ENCODE results near the gene TSC22D4.

The TSC22D4 gene

DNA sequence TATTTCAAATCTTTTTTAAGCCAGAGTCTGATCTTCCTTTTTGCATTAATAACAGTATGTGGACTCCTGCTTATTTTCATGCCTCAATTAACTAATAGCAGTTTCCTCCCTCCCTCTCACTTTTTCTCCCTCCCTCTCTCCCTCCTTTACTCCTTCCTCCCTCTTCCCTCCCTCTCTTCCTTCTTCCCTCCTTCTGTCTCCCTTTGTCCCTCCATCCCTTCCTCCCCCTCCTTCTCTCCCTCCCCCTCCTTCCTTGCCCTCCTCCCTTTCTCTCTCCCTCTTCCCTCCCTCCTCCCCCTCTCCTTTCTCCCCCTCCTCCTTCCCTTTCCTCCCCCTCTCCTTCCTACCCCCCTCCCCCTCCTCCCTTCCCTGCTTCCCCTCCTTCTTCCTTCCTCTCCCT is 52.5 kb downstream of the TSC22D4 start:
- Histone ChIP-seq H3K9ac (ENCODE audit: low read depth, low read length) (no peak overlapping the region), H3K4me1 (ENCODE audit: insufficient read depth, low read length) (no peaks in the 10 kb centered on the region; the same call in 1 of the 2 replicates), H3K36me3 (ENCODE audit: insufficient read depth, low read length) (no peaks in the 10 kb centered on the region), H3K9me3 (ENCODE audit: control insufficient read depth, insufficient read depth, low read length) (no peaks in the 10 kb centered on the region)

DNA sequence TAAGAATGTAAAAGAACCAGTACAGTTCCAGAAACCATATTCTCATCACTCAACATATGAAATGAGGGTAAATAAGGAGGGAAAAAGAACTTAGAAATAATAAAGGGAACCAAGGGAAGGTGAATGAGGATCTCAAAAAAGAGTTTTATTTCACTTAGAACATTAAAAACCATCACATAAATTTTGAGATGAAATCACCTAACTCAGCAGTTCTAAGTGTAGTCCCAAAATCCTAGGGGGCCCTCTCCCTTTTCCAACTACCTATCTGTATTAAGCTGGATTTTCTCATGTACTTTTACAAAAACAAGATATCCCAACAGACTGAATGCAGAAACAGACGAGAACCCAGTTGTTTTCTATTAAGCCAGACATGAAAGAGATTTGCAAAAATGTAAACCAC is 53.7 kb downstream of the TSC22D4 start:
- Histone ChIP-seq H3K9ac (ENCODE audit: low read depth, low read length) (no peak overlapping the region), H3K4me1 (ENCODE audit: insufficient read depth, low read length) (no peaks in the 10 kb centered on the region), H3K9me3 (ENCODE audit: control insufficient read depth, insufficient read depth, low read length) (no peaks in the 10 kb centered on the region), H3K36me3 (ENCODE audit: insufficient read depth, low read length) (no peaks in the 10 kb centered on the region)

GRCh38 chr7:100423315-100423714 is 55.7 kb downstream of the TSC22D4 start:
- H3K4me1 ChIP-seq (ENCODE audit: insufficient read depth, low read length) = no peaks in the 10 kb centered on the region
- H3K36me3 ChIP-seq (ENCODE audit: insufficient read depth, low read length) = no peaks in the 10 kb centered on the region
- no peaks in the 10 kb centered on the region for H3K9me3 ChIP-seq (ENCODE audit: control insufficient read depth, insufficient read depth, low read length)
- H3K9ac ChIP-seq (ENCODE audit: low read depth, low read length) = no peak overlapping the region

DNA sequence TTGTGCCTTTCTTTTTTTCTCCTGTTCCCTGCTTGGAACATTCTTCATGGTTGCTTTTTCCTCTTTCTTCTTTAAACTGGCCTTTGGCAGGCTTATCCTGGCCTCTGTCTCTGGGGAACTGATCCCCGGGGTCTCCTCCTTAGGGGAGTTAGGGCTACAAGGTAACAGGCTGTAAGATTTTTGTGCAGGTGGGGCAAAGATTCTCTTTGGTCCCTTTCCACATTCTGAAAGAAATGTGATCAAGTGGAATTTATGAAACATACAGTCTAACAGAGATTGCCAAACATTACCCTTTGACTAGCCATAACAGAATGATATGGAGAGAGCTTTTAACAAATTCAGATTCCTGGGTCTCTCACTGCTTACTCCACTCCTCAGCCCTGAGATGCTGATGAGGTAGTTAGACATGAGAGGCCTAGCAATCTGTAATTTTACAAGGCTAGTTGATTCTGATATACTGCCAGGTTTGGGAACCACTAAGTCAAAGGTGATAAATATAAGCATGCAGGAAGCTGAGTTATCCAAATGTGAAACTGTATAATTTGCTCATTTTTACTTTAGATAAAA is 59.3 kb downstream of the TSC22D4 start:
- Histone ChIP-seq H3K9ac (ENCODE audit: low read depth, low read length) (no peak overlapping the region), H3K4me1 (ENCODE audit: insufficient read depth, low read length) (no peaks in the 10 kb centered on the region), H3K36me3 (ENCODE audit: insufficient read depth, low read length) (no peaks in the 10 kb centered on the region), H3K9me3 (ENCODE audit: control insufficient read depth, insufficient read depth, low read length) (no peaks in the 10 kb centered on the region)

GRCh38 chr7:100418930-100419659 is 59.9 kb downstream of the TSC22D4 start:
- Histone ChIP-seq H3K9me3 (ENCODE audit: control insufficient read depth, insufficient read depth, low read length) (no peaks in the 10 kb centered on the region), H3K4me1 (ENCODE audit: insufficient read depth, low read length) (no peaks in the 10 kb centered on the region)

More at GRCh38 chr7:100418930-100419659, 59.9 kb downstream of the TSC22D4 start:
- Histone ChIP-seq H3K36me3 (ENCODE audit: insufficient read depth, low read length) (no peaks in the 10 kb centered on the region), H3K9ac (ENCODE audit: low read depth, low read length) (no peak overlapping the region)

Measured in ES-I3 (cell line).